Astrocyte (in vitro differentiated cells and primary cell): ENCODE results near the gene RIBC1. TPM values are rescaled to one million over a fixed set of nuclear protein-coding genes. Genes with fewer than 3 reads are reported as not detected.

Source experiments
- DNase-seq: peaks from one replicate; pipeline ENCODE4 v3.0.0-alpha.2; 2010; ENCODE audit warnings: low read depth
- FAIRE-seq: peaks from 2 replicates; lab custom pipeline; 2011; peaks lifted over from hg19 to GRCh38; lab: Jason Lieb, UNC
- H2AFZ ChIP-seq: 2 replicates; pipeline ENCODE4 v1.6.0; 2012; ENCODE audit warnings: low read depth, low read length, inconsistent platforms
- H3K27ac ChIP-seq: 2 replicates; pipeline ENCODE4 v1.5.1; 2011; ENCODE audit warnings: low read depth, low read length, inconsistent platforms
- H3K27me3 ChIP-seq: 2 replicates; pipeline ENCODE4 v1.6.0; 2011; ENCODE audit warnings: low read length, inconsistent platforms; ENCODE audit not compliant: insufficient read depth
- H3K36me3 ChIP-seq: 2 replicates; pipeline ENCODE4 v1.5.1; 2011; ENCODE audit warnings: low read length, inconsistent platforms; ENCODE audit not compliant: insufficient read depth
- H3K4me1 ChIP-seq: 2 replicates; pipeline ENCODE4 v1.5.1; 2011; ENCODE audit warnings: low read length, inconsistent platforms; ENCODE audit not compliant: insufficient read depth
- H3K4me2 ChIP-seq: 2 replicates; pipeline ENCODE4 v1.6.0; 2012; ENCODE audit warnings: low read length, inconsistent platforms
- H3K4me3 ChIP-seq: 2 replicates; pipeline ENCODE4 v1.5.1; 2011; ENCODE audit warnings: low read depth, mild to moderate bottlenecking, low read length, inconsistent platforms; ENCODE audit not compliant: insufficient read depth
- H3K79me2 ChIP-seq: 2 replicates; pipeline ENCODE4 v1.6.0; 2012; ENCODE audit warnings: mild to moderate bottlenecking, low read length, inconsistent platforms; ENCODE audit not compliant: insufficient read depth
- H3K9ac ChIP-seq: 2 replicates; pipeline ENCODE4 v1.6.0; 2012; ENCODE audit warnings: mild to moderate bottlenecking, low read length, inconsistent platforms
- H3K9me3 ChIP-seq: 2 replicates; pipeline ENCODE4 v1.5.1; 2012; ENCODE audit warnings: low read depth, mild to moderate bottlenecking, low read length, inconsistent platforms; ENCODE audit not compliant: insufficient read depth
- H4K20me1 ChIP-seq: 2 replicates; pipeline ENCODE4 v1.6.0; 2012; ENCODE audit warnings: low read length, inconsistent platforms; ENCODE audit not compliant: insufficient read depth
- H3K27ac Mint-ChIP-seq: one replicate; pipeline ENCODE4 v1.8.0; 2021; ENCODE audit warnings: mild to moderate bottlenecking, mixed read lengths; ENCODE audit not compliant: unreplicated experiment
- H3K27me3 Mint-ChIP-seq: one replicate; pipeline ENCODE4 v1.8.0; 2021; ENCODE audit warnings: low read depth, mixed read lengths; ENCODE audit not compliant: unreplicated experiment
- H3K36me3 Mint-ChIP-seq: one replicate; pipeline ENCODE4 v1.8.0; 2021; ENCODE audit warnings: low read depth, mixed read lengths; ENCODE audit not compliant: unreplicated experiment
- H3K4me1 Mint-ChIP-seq: one replicate; pipeline ENCODE4 v1.8.0; 2021; ENCODE audit warnings: low read depth, mixed read lengths; ENCODE audit not compliant: unreplicated experiment
- H3K4me3 Mint-ChIP-seq: one replicate; pipeline ENCODE4 v1.8.0; 2021; ENCODE audit warnings: mild to moderate bottlenecking, moderate library complexity, mixed read lengths; ENCODE audit not compliant: unreplicated experiment
- H3K9me3 Mint-ChIP-seq: one replicate; pipeline ENCODE4 v1.8.0; 2021; ENCODE audit warnings: mild to moderate bottlenecking, mixed read lengths; ENCODE audit not compliant: unreplicated experiment
- EZH2 ChIP-seq: IDR thresholded peaks from 2 replicates; pipeline ENCODE4 v1.6.1; 2012; ENCODE audit warnings: mild to moderate bottlenecking, low read length, inconsistent platforms; ENCODE audit not compliant: insufficient read depth
- total RNA-seq: library from RNA; stranded (reverse); gene quantifications from 2 replicates; pipeline ENCODE4 v1.2.1, GENCODE V29; 2021
- TF ChIP-seq, protein P1 (sequence below): IDR thresholded peaks from 2 replicates; pipeline ENCODE4 v1.5.1; 2011; ENCODE audit warnings: low read depth, mild to moderate bottlenecking, inconsistent platforms, low read length, moderate library complexity; ENCODE audit not compliant: insufficient read depth

RIBC1 gene
- total RNA-seq, 1 donor from 2014 or later = 0.34 TPM

- no peak for TF ChIP-seq EZH2
- TF ChIP-seq, protein P1, sequence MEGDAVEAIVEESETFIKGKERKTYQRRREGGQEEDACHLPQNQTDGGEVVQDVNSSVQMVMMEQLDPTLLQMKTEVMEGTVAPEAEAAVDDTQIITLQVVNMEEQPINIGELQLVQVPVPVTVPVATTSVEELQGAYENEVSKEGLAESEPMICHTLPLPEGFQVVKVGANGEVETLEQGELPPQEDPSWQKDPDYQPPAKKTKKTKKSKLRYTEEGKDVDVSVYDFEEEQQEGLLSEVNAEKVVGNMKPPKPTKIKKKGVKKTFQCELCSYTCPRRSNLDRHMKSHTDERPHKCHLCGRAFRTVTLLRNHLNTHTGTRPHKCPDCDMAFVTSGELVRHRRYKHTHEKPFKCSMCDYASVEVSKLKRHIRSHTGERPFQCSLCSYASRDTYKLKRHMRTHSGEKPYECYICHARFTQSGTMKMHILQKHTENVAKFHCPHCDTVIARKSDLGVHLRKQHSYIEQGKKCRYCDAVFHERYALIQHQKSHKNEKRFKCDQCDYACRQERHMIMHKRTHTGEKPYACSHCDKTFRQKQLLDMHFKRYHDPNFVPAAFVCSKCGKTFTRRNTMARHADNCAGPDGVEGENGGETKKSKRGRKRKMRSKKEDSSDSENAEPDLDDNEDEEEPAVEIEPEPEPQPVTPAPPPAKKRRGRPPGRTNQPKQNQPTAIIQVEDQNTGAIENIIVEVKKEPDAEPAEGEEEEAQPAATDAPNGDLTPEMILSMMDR = no peak
- Histone ChIP-seq H2AFZ (no peak overlapping the region), H3K9ac (no peak overlapping the region), H3K36me3 (peaks cover 3% of the 10 kb centered on the region), H3K79me2 (no peaks in the 10 kb centered on the region), H3K27ac (no peak overlapping the region), H3K4me3 (no peak overlapping the region), H4K20me1 (no peaks in the 10 kb centered on the region), H3K27me3 (no peaks in the 10 kb centered on the region), H3K9me3 (no peaks in the 10 kb centered on the region), H3K4me2 (no peak overlapping the region), H3K4me1 (no peaks in the 10 kb centered on the region)
- no peak overlapping the region for H3K4me3 Mint-ChIP-seq
- no peaks in the 10 kb centered on the region for H3K9me3 Mint-ChIP-seq
- no peak for FAIRE-seq
- no peaks in the 10 kb centered on the region for H3K27me3 Mint-ChIP-seq
- peaks cover 10% of the 10 kb centered on the region for H3K36me3 Mint-ChIP-seq
- no peak overlapping the region for H3K27ac Mint-ChIP-seq
- H3K4me1 Mint-ChIP-seq = peaks cover 6% of the 10 kb centered on the region
- DNase-seq = no peak
Measured at GRCh38 chrX:53377464-53377863, 45.2 kb upstream of the RIBC1 start.

GRCh38 chrX:53379008-53379710 is 43.5 kb upstream of the RIBC1 start:
- Histone ChIP-seq H3K4me1 (no peaks in the 10 kb centered on the region), H3K27me3 (no peaks in the 10 kb centered on the region), H3K4me2 (no peak overlapping the region), H3K36me3 (peaks cover 3% of the 10 kb centered on the region), H2AFZ (no peak overlapping the region), H3K27ac (no peak overlapping the region), H3K9me3 (no peaks in the 10 kb centered on the region), H3K4me3 (no peak overlapping the region), H4K20me1 (no peaks in the 10 kb centered on the region), H3K79me2 (no peaks in the 10 kb centered on the region), H3K9ac (no peak overlapping the region)
- Mint-ChIP-seq H3K27me3 (no peaks in the 10 kb centered on the region), H3K4me1 (peaks cover 5% of the 10 kb centered on the region), H3K27ac (no peak overlapping the region), H3K9me3 (no peaks in the 10 kb centered on the region), H3K4me3 (no peak overlapping the region), H3K36me3 (peaks cover 10% of the 10 kb centered on the region)
- DNase-seq = no peak
- FAIRE-seq = no peak
- TF ChIP-seq, protein P1 = no peak
- no peak for TF ChIP-seq EZH2

DNA sequence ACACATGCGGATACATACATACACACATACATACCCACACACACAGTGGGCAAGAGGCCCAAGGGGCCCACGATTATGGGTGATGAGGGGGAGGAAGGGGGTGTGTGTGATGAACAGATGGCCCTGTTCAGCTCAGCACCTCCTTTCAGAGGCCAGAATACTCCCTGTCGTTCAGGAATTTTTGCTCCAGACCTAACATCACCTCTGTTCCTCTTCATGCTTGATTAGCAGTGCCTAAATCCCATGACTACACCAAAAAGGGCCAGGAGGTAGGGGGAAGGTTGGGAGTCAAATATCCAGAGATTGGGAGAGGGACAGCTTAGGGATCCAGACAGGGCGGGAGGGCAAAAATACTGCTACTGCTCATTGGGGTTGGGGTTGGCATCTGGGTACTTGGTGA is 42.9 kb upstream of the RIBC1 start:
- no peak overlapping the region for H3K27ac ChIP-seq
- no peak for DNase-seq
- H3K9me3 ChIP-seq = no peaks in the 10 kb centered on the region
- H3K36me3 Mint-ChIP-seq = peaks cover 12% of the 10 kb centered on the region
- H3K4me1 Mint-ChIP-seq = peaks cover under 1% of the 10 kb centered on the region
- no peak overlapping the region for H3K4me3 ChIP-seq
- H4K20me1 ChIP-seq = no peaks in the 10 kb centered on the region
- peaks cover 3% of the 10 kb centered on the region for H3K36me3 ChIP-seq
- H3K4me1 ChIP-seq = no peaks in the 10 kb centered on the region
- no peaks in the 10 kb centered on the region for H3K79me2 ChIP-seq
- no peak for FAIRE-seq
- no peaks in the 10 kb centered on the region for H3K27me3 ChIP-seq
- H2AFZ ChIP-seq = no peak overlapping the region
- TF ChIP-seq EZH2 = no peak
- TF ChIP-seq, protein P1 = no peak
- H3K27ac Mint-ChIP-seq = no peak overlapping the region
- no peak overlapping the region for H3K9ac ChIP-seq
- no peak overlapping the region for H3K4me2 ChIP-seq
- H3K27me3 Mint-ChIP-seq = no peaks in the 10 kb centered on the region
- no peaks in the 10 kb centered on the region for H3K9me3 Mint-ChIP-seq
- H3K4me3 Mint-ChIP-seq = no peak overlapping the region
